ENCODE results near the gene SMIM17. TPM values are rescaled to one million over a fixed set of nuclear protein-coding genes. Genes with fewer than 3 reads are reported as not detected.

The SMIM17 gene
- total RNA-seq, 3 donors from 2014 or later (not counting 1 experiment from before 2014, with no cell fraction given): 0.24 TPM; not detected in 2

DNA sequence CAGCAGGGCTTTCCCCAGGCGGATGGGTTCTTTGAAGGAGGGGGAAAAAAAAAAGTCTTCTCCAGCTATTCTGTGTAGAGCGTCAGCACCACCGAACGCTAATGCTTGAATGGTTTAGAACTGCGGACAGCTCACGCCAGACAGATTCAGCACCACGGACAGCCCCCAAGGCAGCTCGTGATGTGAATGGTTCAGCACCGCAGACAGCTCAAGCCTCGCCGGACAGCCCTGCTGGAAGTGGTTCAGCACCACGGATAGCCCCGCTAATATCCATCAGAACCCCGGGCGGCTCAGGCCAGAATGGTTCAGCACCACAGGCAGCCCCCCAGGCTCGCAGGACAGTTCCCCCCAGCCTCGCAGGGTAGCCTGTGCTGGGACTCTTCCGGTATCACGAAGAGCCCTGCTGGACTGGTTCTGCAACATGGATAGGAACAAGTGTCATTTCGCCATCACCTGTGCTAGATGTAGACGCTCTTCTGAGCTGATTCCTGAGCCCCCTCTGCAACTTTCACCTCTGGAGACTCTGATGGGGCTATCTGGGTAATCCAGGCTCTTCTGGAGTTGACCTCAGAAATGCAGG is 4.9 kb upstream of the SMIM17 start:
- Histone ChIP-seq H3K27ac (ENCODE audit: low read length) (no peak overlapping the region), H3K36me3 (ENCODE audit: control insufficient read depth, insufficient read depth, low read length) (no peaks in the 10 kb centered on the region), H3K4me1 (ENCODE audit: control insufficient read depth, insufficient read depth, low read length) (no peaks in the 10 kb centered on the region), H3K27me3 (ENCODE audit: control insufficient read depth, insufficient read depth, low read length) (no peaks in the 10 kb centered on the region), H3K9me3 (ENCODE audit: control insufficient read depth, insufficient read depth, low read length) (peaks cover 44% of the 10 kb centered on the region), H3K4me3 (ENCODE audit: low read length) (no peak overlapping the region)
- Mint-ChIP-seq H3K4me3 (no peak overlapping the region), H3K9me3 (peaks cover 14 to 23% of the 10 kb centered on the region in 2 donors), H3K27ac (no peak overlapping the region), H3K4me1 (no peaks in the 10 kb centered on the region), H3K36me3 (peaks cover 32% of the 10 kb centered on the region), H3K27me3 (ENCODE audit: low read depth in 2 of 2) (peaks cover 0 to 3% of the 10 kb centered on the region in 2 donors)
- intact Hi-C loops (cut with micrococcal nuclease): no loop called here
- peak; percentile 58 to 69 (median 61) for ATAC-seq
- WGBS (ENCODE audit: insufficient coverage): 16% methylated on average over 21 of the region's 21 CpGs
- TF ChIP-seq, protein P1, sequence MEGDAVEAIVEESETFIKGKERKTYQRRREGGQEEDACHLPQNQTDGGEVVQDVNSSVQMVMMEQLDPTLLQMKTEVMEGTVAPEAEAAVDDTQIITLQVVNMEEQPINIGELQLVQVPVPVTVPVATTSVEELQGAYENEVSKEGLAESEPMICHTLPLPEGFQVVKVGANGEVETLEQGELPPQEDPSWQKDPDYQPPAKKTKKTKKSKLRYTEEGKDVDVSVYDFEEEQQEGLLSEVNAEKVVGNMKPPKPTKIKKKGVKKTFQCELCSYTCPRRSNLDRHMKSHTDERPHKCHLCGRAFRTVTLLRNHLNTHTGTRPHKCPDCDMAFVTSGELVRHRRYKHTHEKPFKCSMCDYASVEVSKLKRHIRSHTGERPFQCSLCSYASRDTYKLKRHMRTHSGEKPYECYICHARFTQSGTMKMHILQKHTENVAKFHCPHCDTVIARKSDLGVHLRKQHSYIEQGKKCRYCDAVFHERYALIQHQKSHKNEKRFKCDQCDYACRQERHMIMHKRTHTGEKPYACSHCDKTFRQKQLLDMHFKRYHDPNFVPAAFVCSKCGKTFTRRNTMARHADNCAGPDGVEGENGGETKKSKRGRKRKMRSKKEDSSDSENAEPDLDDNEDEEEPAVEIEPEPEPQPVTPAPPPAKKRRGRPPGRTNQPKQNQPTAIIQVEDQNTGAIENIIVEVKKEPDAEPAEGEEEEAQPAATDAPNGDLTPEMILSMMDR (IDR thresholded peaks at IDR 0.05): no peak
- DNase-seq: peak; percentile 23

DNA sequence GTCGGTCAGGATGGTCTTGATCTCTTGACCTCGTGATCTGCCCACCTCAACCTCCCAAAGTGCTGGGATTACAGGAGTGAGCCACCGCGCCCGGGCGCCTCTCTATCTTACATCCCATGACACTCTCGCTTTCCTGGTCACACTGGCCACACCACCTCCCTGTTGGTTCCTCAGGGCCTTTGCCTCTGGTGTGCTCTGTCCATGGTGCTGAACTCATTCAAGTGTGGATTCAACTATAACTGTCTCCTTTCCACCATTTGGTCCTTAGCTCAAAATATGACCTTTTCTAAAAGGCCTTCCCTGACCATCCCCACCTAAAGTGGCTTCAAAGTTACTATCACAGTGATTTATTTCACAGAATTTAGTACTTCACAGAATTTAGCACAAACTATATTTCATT is 3.7 kb upstream of the SMIM17 start:
- no peak for ATAC-seq
- Mint-ChIP-seq H3K27me3 (ENCODE audit: low read depth in 2 of 2) (peaks cover 5 to 7% of the 10 kb centered on the region in 2 donors), H3K36me3 (peaks cover 32% of the 10 kb centered on the region), H3K4me3 (no peak overlapping the region), H3K27ac (no peak overlapping the region), H3K9me3 (peaks cover 12 to 26% of the 10 kb centered on the region in 2 donors), H3K4me1 (no peaks in the 10 kb centered on the region)
- intact Hi-C loops (cut with micrococcal nuclease): no loop called here
- WGBS (ENCODE audit: insufficient coverage): 46% methylated on average over 7 of the region's 7 CpGs
- TF ChIP-seq, protein P1 (IDR thresholded peaks at IDR 0.05): no peak
- Histone ChIP-seq H3K27me3 (ENCODE audit: control insufficient read depth, insufficient read depth, low read length) (no peaks in the 10 kb centered on the region), H3K4me1 (ENCODE audit: control insufficient read depth, insufficient read depth, low read length) (no peaks in the 10 kb centered on the region), H3K4me3 (ENCODE audit: low read length) (no peak overlapping the region), H3K9me3 (ENCODE audit: control insufficient read depth, insufficient read depth, low read length) (peaks cover 46% of the 10 kb centered on the region), H3K36me3 (ENCODE audit: control insufficient read depth, insufficient read depth, low read length) (no peaks in the 10 kb centered on the region), H3K27ac (ENCODE audit: low read length) (no peak overlapping the region)
- DNase-seq: peak in 1 of 2 donors; percentile 15

DNA sequence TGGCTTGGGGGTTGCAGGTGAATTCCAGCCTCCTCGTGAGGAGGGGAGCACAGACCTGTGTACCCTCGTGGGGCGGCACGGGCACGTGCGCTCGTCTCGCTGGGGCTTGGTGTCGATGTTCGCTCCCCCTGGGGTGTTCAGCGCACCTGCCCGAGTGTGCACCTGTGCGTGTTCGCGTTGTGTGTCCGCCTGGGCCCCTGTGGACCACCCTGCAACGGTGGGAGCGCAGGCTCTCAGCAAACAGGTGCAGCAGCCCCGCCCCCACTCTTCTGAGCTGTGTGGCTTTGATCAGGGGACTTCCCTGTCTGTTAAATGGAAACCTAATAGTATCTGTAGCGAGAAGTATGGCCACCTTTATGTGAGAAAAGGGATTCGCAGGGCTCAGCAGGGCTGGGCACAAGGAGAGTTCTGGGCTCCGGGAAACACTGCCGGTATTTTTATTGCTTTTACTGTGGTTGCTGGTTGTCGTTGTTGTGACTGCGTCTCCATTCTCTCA is 549 bp downstream of the SMIM17 start:
- Mint-ChIP-seq H3K27me3 (ENCODE audit: low read depth in 2 of 2) (peaks cover 7 to 9% of the 10 kb centered on the region in 2 donors), H3K4me1 (no peaks in the 10 kb centered on the region), H3K9me3 (peaks cover 22 to 32% of the 10 kb centered on the region in 2 donors), H3K4me3 (no peak overlapping the region), H3K36me3 (peaks cover 20% of the 10 kb centered on the region), H3K27ac (no peak overlapping the region)
- Histone ChIP-seq H3K4me1 (ENCODE audit: control insufficient read depth, insufficient read depth, low read length) (no peaks in the 10 kb centered on the region), H3K4me3 (ENCODE audit: low read length) (no peak overlapping the region), H3K36me3 (ENCODE audit: control insufficient read depth, insufficient read depth, low read length) (no peaks in the 10 kb centered on the region), H3K9me3 (ENCODE audit: control insufficient read depth, insufficient read depth, low read length) (peaks cover 45% of the 10 kb centered on the region), H3K27me3 (ENCODE audit: control insufficient read depth, insufficient read depth, low read length) (no peaks in the 10 kb centered on the region), H3K27ac (ENCODE audit: low read length) (no peak overlapping the region)
- WGBS (ENCODE audit: insufficient coverage): 24% methylated on average over 25 of the region's 25 CpGs
- TF ChIP-seq, protein P1 (IDR thresholded peaks at IDR 0.05): no peak
- DNase-seq (no peak), ATAC-seq (no peak)
- intact Hi-C loops (cut with micrococcal nuclease): no loop called here

DNA sequence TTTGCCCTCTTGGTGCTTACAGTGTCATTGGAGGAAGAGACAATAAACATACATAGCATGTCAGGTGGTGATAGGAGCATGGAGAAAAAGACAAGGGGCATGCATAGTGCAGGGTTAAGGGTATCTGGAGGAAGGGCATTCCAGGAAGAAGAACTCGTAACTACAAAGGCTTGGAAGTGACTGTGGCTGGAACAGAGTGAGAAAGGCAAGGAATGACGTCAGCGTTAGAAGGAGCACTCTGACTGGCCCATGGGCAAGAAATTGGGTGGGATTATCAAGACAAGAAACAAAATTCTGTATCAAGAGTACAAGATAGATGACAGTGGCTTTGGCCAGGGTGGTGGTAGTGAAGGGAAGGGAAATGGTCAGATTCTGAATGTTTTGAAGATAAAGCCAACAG is 11.2 kb downstream of the SMIM17 start:
- DNase-seq (no peak), ATAC-seq (no peak)
- Mint-ChIP-seq H3K9me3 (peaks cover 11 to 14% of the 10 kb centered on the region in 2 donors), H3K36me3 (peaks cover 5% of the 10 kb centered on the region), H3K27me3 (ENCODE audit: low read depth in 2 of 2) (no peaks in the 10 kb centered on the region), H3K27ac (no peak overlapping the region), H3K4me3 (no peak overlapping the region), H3K4me1 (no peaks in the 10 kb centered on the region)
- no peaks in the 10 kb centered on the region for H3K36me3 ChIP-seq (ENCODE audit: control insufficient read depth, insufficient read depth, low read length)
- TF ChIP-seq, protein P1 (IDR thresholded peaks at IDR 0.05): no peak
- WGBS (ENCODE audit: insufficient coverage): 75% methylated on average over 3 of the region's 3 CpGs
- H3K27me3 ChIP-seq (ENCODE audit: control insufficient read depth, insufficient read depth, low read length): no peaks in the 10 kb centered on the region
- intact Hi-C loops (cut with micrococcal nuclease): no loop called here
- H3K4me3 ChIP-seq (ENCODE audit: low read length): no peak overlapping the region
- peaks cover 34% of the 10 kb centered on the region for H3K9me3 ChIP-seq (ENCODE audit: control insufficient read depth, insufficient read depth, low read length)
- no peaks in the 10 kb centered on the region for H3K4me1 ChIP-seq (ENCODE audit: control insufficient read depth, insufficient read depth, low read length)
- H3K27ac ChIP-seq (ENCODE audit: low read length): no peak overlapping the region

Data from natural killer cell (primary cell).